Endothelial cell of umbilical vein (primary cell): ENCODE measurements around the gene CACNB4. TPM values are rescaled to one million over a fixed set of nuclear protein-coding genes. Genes with fewer than 3 reads are reported as not detected.
A peak's percentile ranks its signal among the peaks of the same experiment; 100 is the strongest.

Experiments used
- BruUV-seq: library from RNA; stranded (reverse); fragments of 400-500 nt; replicated peaks from 2 replicates; lab custom pipeline; 2021; lab: Mats Ljungman, UMichigan
- CTCF ChIA-PET: fragments of 300-600, 350-600 bp; sonication (Branson Sonifier 250); formaldehyde crosslinking; loops from one replicate; lab custom pipeline; 2021; ENCODE audit warnings: antibody characterized with exemption, inconsistent platforms; lab: Charles Lee
- POLR2A ChIA-PET: fragments of 300-600, 350-600 bp; sonication (Branson Sonifier 250); formaldehyde crosslinking; loops from one replicate; lab custom pipeline; 2021; ENCODE audit warnings: antibody characterized with exemption, inconsistent platforms; lab: Charles Lee
- DNase-seq: peaks from one replicate; pipeline ENCODE4 v3.0.0-alpha.2; 2011; ENCODE audit warnings: low read depth, low spot score
- FAIRE-seq: peaks from 2 replicates; lab custom pipeline; 2011; peaks lifted over from hg19 to GRCh38; lab: Jason Lieb, UNC
- H2AFZ ChIP-seq: 2 replicates; pipeline ENCODE4 v1.6.0; 2012; ENCODE audit warnings: low read depth, low read length, control low read depth, inconsistent platforms
- H3K27ac ChIP-seq: 2 replicates; pipeline ENCODE4 v1.5.1; 2011; ENCODE audit warnings: low read depth, mild to moderate bottlenecking, control low read depth, low read length, moderate library complexity; ENCODE audit not compliant: insufficient read depth
- H3K27me3 ChIP-seq, 2 experiments: 2 replicates each; pipeline versions ENCODE4 v1.6.0 to v1.6.1; 2011; ENCODE audit warnings: low read length in 2 of 2, mixed read lengths in 1 of 2; ENCODE audit not compliant: control insufficient read depth in 2 of 2, insufficient read depth in 2 of 2
- H3K36me3 ChIP-seq, 2 experiments: 2 replicates in 1 of 2; 3 replicates in 1 of 2; pipeline ENCODE4 v1.5.1; 2011; ENCODE audit warnings: low read length in 2 of 2, mild to moderate bottlenecking in 1 of 2, moderate library complexity in 1 of 2; ENCODE audit not compliant: control insufficient read depth in 2 of 2, insufficient read depth in 2 of 2; ENCODE audit errors: extremely low read depth in 1 of 2
- H3K4me1 ChIP-seq: 3 replicates; pipeline ENCODE4 v1.5.1; 2011; ENCODE audit warnings: mild to moderate bottlenecking, low read length; ENCODE audit not compliant: control insufficient read depth, insufficient read depth; ENCODE audit errors: extremely low read depth
- H3K4me2 ChIP-seq: 2 replicates; pipeline ENCODE4 v1.6.1; 2011; ENCODE audit warnings: low read length, control low read depth, mixed read lengths; ENCODE audit not compliant: insufficient read depth
- H3K4me3 ChIP-seq, 3 experiments: fragments of 200-600 bp in 1 of 3; sonication (generic), shearing (Covaris generic) in 1 of 3; replicated peaks in 1 of 3; 2 replicates each; pipeline ENCODE4 v1.5.1; 2011 to 2016; ENCODE audit warnings: control low read depth in 3 of 3, low read length in 3 of 3, mild to moderate bottlenecking in 2 of 3, inconsistent platforms in 1 of 3, low read depth in 1 of 3, moderate library complexity in 1 of 3; ENCODE audit not compliant: insufficient read depth in 1 of 3
- H3K79me2 ChIP-seq: 2 replicates; pipeline ENCODE4 v1.6.0; 2012; ENCODE audit warnings: low read length, inconsistent platforms; ENCODE audit not compliant: control insufficient read depth, insufficient read depth
- H3K9ac ChIP-seq: replicated peaks from 2 replicates; pipeline ENCODE3; 2011; ENCODE audit warnings: low read length, control low read depth; ENCODE audit not compliant: insufficient read depth; ENCODE audit errors: extremely low read depth
- H3K9me1 ChIP-seq: replicated peaks from 3 replicates; pipeline ENCODE4 v1.6.0; 2011; ENCODE audit warnings: mild to moderate bottlenecking, low read length; ENCODE audit not compliant: control insufficient read depth, insufficient read depth; ENCODE audit errors: extremely low read depth
- H3K9me3 ChIP-seq: replicated peaks from 2 replicates; pipeline ENCODE4 v1.5.1; 2012; ENCODE audit warnings: low read length, inconsistent platforms; ENCODE audit not compliant: control insufficient read depth, insufficient read depth
- H4K20me1 ChIP-seq: replicated peaks from 2 replicates; pipeline ENCODE3; 2011; ENCODE audit warnings: mild to moderate bottlenecking, low read length; ENCODE audit not compliant: control insufficient read depth, insufficient read depth; ENCODE audit errors: extremely low read depth
- CTCF ChIP-seq, 2 donors: IDR thresholded peaks; 1 replicate in 1 of 2; 2 replicates in 1 of 2; pipeline ENCODE4 v1.5.1; 2011; ENCODE audit warnings: low read length in 2 of 2, mild to moderate bottlenecking in 2 of 2, moderate library complexity in 2 of 2, control low read depth in 1 of 2, inconsistent platforms in 1 of 2, low read depth in 1 of 2; ENCODE audit not compliant: insufficient read depth in 1 of 2; ENCODE audit errors: extremely low read depth in 1 of 2
- EZH2 ChIP-seq: IDR thresholded peaks from 2 replicates; pipeline ENCODE4 v1.6.1; 2012; ENCODE audit warnings: borderline replicate concordance, low read depth, mild to moderate bottlenecking, moderate library complexity, low read length, inconsistent platforms; ENCODE audit not compliant: severe bottlenecking
- FOS ChIP-seq: IDR thresholded peaks from 2 replicates; pipeline ENCODE4 v1.6.1; 2011; ENCODE audit warnings: mild to moderate bottlenecking, low read length, moderate library complexity, borderline replicate concordance; ENCODE audit not compliant: insufficient read depth
- GATA2 ChIP-seq: IDR thresholded peaks from 2 replicates; pipeline ENCODE4 v1.7.0; 2011; ENCODE audit warnings: low read depth, mild to moderate bottlenecking, moderate library complexity, mixed read lengths, low read length; ENCODE audit not compliant: insufficient read length, insufficient read depth
- JUN ChIP-seq: IDR thresholded peaks from 2 replicates; pipeline ENCODE4 v1.6.1; 2011; ENCODE audit warnings: borderline replicate concordance, low read depth; ENCODE audit not compliant: insufficient read length, insufficient read depth
- POLR2A ChIP-seq: IDR thresholded peaks from 2 replicates; pipeline ENCODE4 v1.6.1; 2012; ENCODE audit warnings: low read depth, mild to moderate bottlenecking, control low read depth, low read length
- POLR2AphosphoS5 ChIP-seq: IDR thresholded peaks from 2 replicates; pipeline ENCODE4 v1.6.1; 2012; ENCODE audit warnings: low read depth, mild to moderate bottlenecking, control low read depth, low read length, moderate library complexity; ENCODE audit not compliant: insufficient read depth
- dilution Hi-C: fragments of 300-500 bp; cut with MboI; formaldehyde crosslinking; loops from one replicate; pipeline ENCODE4 v1.15.0; 2019; ENCODE audit warnings: low sequenced_read_pairs; ENCODE audit not compliant: extremely low pct_ligation_motif_present
- intact Hi-C: fragments of 100-400 bp; cut with micrococcal nuclease; formaldehyde crosslinking; loops from one replicate; pipeline ENCODE4 v1.10.0; 2022
- polyA plus RNA-seq, 4 experiments: library from polyadenylated mRNA; depleted of rRNA in 3 of 4; stranded (reverse) in 3 of 4; unstranded in 1 of 4; fragments of >200 nt; gene quantifications; 2 replicates each; pipeline versions ENCODE4 v1.2.1 to v1.2.3, GENCODE V29; 2011 to 2012; ENCODE audit warnings: missing spikeins in 1 of 4
- total RNA-seq: library from RNA; stranded (reverse); gene quantifications from 2 replicates; pipeline ENCODE4 v1.2.3, GENCODE V29; 2021
- TF ChIP-seq, protein P1 (sequence below): IDR thresholded peaks from 2 replicates; pipeline ENCODE4 v1.6.1; 2011; ENCODE audit not compliant: insufficient read depth, insufficient read length

The CACNB4 gene
- total and polyA plus RNA-seq, 2 donors (not counting 3 experiments of a cell fraction or from before 2014, with no cell fraction given) = 0.23 to 0.58 TPM

DNA sequence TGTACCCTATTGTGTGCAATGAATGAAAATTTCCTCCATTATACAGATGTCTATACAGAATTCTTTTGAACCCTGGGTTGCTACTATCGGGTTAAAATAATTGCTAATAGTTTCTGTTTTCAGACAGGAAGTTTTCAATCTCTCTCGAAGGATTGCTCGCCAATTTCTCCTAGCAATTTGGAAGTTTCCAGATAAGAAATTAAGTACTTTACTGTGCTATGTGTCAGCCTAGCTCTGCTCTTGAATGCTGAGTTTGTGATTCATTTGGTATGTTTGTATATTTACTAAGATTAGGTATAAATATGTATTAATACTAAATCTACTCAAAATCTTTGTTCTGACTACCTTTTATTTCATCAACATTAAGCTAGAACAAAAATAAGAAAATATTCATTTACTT lies 196.0 kb downstream of the CACNB4 start:
- DNase-seq (peak; percentile 47), FAIRE-seq (no peak)
- Histone ChIP-seq H4K20me1 (no peaks in the 10 kb centered on the region), H3K4me1 (peaks cover 5% of the 10 kb centered on the region), H3K4me2 (no peak overlapping the region), H3K9ac (no peak overlapping the region), H3K4me3 (no peak overlapping the region), H3K9me3 (no peaks in the 10 kb centered on the region), H3K36me3 (no peaks in the 10 kb centered on the region), H2AFZ (no peak overlapping the region), H3K9me1 (no peaks in the 10 kb centered on the region), H3K79me2 (no peaks in the 10 kb centered on the region), H3K27me3 (peaks cover 0 to 1% of the 10 kb centered on the region in 2 experiments), H3K27ac (no peak overlapping the region)
- no TSS peak for BruUV-seq
- CTCF ChIA-PET = interaction anchor here (1.0 to 1.4 kb wide), 2 partner anchors 11 to 45 kb away, joined by 3 read pairs; no protein-coding TSS in a partner anchor
- intact Hi-C loops = no loop called here
- TF ChIP-seq, protein P1, sequence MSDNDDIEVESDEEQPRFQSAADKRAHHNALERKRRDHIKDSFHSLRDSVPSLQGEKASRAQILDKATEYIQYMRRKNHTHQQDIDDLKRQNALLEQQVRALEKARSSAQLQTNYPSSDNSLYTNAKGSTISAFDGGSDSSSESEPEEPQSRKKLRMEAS = no peak
- TF ChIP-seq JUN (no peak), EZH2 (no peak), POLR2A (no peak), GATA2 (no peak), POLR2AphosphoS5 (no peak), CTCF (IDR thresholded peaks at IDR 0.05; ENCODE audit: extremely low read depth in 1 of 2, insufficient read depth in 1 of 2, low read depth in 1 of 2, low read length in 2 of 2) (no peak), FOS (no peak)
- dilution Hi-C loops = no loop called here
- POLR2A ChIA-PET = no interaction called here
